ENCODE data around the gene SYNM.

SYNM gene

GRCh38 chr15:99125061-99125891, 20.4 kb downstream of the SYNM start:
- DNase-seq, result no peak

- no peak for DNase-seq
These were observed 21.3 kb downstream of the SYNM start for GRCh38 chr15:99126131-99126588.

GRCh38 chr15:99126930-99127329, 22.1 kb downstream of the SYNM start:
- no peak for DNase-seq

- DNase-seq, result no peak
These were observed 22.9 kb downstream of the SYNM start for GRCh38 chr15:99127773-99128172.

DNA sequence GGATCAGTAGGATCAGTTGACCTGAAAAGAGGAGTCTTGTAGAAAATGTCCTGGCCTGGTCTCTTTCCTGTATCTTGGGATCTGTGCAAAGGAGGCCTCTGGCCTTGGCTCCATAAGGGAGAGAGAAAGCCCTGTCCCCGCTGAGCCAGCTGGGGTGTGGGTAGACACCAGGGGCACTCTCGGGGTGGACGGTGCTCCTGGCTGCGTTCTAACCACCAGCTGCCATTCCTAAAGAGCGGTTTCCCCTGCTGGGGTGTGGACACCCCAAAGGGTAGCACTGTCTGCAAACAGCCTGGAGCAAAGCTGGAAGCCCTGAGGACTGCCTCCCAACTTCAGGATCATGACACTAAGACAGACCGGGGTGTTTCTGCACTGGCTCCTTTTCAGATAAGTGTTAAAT, 23.5 kb downstream of the SYNM start:
- no peak for DNase-seq

DNA sequence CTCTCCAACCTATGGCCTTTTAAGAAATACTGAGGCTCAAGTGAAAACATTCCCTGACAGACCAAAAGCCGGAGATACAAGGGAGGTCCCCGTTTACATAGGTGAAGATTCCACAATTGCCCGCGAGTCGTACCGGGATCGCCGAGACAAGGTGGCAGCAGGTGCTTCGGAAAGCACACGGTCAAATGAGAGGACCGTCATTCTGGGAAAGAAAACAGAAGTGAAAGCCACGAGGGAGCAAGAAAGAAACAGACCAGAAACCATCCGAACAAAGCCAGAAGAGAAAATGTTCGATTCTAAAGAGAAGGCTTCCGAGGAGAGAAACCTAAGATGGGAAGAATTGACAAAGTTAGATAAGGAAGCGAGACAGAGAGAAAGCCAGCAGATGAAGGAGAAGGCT, 24.8 kb downstream of the SYNM start:
- DNase-seq, result no peak

DNA sequence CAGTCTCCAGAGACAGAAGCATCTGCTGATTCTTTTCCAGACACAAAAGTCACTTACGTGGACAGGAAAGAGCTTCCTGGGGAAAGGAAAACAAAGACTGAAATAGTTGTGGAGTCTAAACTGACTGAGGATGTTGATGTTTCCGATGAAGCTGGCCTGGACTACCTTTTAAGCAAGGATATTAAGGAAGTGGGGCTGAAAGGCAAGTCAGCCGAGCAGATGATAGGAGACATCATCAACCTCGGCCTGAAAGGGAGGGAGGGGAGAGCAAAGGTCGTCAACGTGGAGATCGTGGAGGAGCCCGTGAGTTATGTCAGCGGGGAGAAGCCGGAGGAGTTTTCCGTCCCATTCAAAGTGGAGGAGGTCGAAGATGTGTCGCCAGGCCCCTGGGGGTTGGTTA, 25.4 kb downstream of the SYNM start:
- DNase-seq, result no peak

DNA sequence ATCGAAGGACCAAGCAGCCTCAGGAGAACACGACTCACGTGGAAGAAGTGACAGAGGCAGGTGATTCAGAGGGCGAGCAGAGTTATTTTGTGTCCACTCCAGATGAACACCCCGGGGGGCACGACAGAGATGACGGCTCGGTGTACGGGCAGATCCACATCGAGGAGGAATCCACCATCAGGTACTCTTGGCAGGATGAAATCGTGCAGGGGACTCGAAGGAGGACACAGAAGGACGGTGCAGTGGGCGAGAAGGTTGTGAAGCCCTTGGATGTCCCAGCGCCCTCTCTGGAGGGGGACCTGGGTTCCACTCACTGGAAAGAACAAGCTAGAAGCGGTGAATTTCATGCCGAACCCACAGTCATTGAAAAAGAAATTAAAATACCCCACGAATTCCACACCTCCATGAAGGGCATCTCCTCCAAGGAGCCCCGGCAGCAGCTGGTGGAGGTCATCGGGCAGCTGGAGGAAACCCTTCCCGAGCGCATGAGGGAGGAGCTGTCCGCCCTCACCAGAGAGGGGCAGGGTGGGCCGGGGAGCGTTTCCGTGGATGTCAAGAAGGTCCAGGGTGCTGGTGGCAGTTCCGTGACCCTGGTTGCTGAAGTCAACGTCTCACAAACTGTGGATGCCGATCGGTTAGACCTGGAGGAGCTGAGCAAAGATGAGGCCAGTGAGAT, 26.0 kb downstream of the SYNM start:
- no peak for DNase-seq

DNA sequence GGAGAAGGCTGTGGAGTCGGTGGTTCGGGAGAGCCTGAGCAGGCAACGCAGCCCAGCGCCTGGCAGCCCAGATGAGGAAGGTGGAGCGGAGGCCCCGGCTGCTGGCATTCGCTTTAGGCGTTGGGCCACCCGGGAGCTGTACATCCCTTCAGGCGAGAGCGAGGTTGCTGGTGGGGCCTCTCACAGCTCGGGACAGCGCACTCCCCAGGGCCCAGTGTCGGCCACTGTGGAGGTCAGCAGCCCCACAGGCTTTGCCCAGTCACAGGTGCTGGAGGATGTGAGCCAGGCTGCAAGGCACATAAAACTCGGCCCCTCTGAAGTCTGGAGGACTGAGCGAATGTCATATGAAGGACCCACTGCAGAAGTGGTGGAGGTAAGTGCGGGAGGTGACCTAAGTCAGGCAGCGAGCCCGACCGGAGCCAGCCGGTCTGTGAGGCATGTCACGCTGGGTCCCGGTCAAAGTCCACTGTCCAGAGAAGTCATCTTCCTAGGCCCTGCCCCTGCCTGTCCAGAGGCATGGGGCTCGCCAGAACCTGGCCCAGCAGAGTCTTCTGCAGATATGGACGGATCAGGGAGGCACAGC, 26.7 kb downstream of the SYNM start:
- DNase-seq, result no peak

DNA sequence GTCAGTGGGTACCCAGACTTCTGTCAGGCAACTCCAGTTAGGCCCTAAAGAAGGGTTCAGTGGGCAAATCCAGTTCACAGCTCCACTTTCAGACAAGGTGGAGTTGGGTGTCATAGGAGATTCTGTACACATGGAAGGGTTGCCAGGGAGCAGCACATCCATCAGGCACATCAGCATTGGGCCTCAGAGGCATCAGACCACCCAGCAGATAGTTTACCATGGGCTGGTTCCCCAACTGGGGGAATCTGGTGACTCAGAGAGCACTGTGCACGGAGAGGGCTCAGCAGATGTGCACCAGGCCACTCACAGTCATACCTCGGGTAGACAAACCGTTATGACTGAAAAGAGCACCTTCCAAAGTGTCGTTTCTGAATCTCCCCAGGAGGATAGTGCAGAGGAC, 27.2 kb downstream of the SYNM start:
- DNase-seq, result no peak

DNA sequence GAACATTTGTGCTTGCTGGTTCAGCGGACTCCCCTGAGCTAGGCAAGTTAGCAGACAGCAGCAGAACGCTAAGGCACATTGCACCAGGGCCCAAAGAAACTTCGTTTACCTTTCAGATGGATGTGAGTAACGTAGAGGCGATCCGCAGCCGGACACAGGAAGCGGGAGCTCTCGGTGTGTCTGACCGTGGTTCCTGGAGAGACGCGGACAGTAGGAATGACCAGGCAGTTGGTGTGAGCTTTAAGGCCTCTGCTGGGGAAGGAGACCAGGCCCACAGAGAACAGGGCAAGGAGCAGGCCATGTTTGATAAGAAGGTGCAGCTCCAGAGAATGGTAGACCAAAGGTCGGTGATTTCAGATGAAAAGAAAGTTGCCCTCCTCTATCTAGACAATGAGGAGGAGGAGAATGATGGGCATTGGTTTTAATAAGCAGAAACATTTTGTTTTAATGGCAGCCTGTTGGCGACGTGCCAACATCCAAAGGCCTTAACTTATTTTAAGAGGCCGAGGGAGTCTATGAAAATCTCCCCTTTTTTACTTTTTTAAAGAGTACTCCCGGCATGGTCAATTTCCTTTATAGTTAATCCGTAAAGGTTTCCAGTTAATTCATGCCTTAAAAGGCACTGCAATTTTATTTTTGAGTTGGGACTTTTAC, 27.9 kb downstream of the SYNM start:
- DNase-seq, result no peak

- DNase-seq, result no peak
These were observed 29.5 kb downstream of the SYNM start for GRCh38 chr15:99134317-99134821.

DNA sequence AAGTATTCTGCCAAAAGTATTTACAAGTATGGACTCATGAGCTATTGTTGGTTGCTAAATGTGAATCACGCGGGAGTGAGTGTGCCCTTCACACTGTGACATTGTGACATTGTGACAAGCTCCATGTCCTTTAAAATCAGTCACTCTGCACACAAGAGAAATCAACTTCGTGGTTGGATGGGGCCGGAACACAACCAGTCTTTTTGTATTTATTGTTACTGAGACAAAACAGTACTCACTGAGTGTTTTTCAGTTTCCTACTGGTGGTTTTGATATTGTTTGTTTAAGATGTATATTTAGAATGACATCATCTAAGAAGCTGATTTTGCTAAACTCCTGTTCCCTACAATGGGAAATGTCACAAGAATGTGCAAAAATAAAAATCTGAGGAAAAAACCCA, 30.3 kb downstream of the SYNM start:
- DNase-seq, result no peak

DNA sequence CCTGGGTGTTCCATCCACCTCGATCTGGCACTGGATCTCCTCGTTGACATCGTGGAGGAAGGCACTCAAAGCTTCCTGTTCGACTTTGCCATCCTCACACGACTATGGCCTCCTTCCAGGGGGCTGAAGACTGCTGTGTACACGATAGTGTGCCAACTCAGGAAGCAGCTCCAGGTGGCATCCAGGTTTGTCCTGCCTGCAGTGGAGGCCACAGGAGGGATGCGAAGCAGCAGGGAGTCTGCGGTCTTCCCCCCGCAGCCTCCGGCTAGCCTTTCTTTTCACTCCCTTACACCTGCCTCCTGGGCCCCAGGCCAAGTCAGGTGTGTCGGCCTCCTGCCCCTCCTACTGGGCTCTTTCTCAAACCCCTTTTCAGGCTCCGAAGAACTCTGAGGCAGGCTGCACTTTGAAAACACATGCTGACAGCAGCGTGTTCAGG, 32.2 kb downstream of the SYNM start:
- DNase-seq, result no peak

- no peak for DNase-seq
These were observed 33.0 kb downstream of the SYNM start for GRCh38 chr15:99137877-99138276.

DNA sequence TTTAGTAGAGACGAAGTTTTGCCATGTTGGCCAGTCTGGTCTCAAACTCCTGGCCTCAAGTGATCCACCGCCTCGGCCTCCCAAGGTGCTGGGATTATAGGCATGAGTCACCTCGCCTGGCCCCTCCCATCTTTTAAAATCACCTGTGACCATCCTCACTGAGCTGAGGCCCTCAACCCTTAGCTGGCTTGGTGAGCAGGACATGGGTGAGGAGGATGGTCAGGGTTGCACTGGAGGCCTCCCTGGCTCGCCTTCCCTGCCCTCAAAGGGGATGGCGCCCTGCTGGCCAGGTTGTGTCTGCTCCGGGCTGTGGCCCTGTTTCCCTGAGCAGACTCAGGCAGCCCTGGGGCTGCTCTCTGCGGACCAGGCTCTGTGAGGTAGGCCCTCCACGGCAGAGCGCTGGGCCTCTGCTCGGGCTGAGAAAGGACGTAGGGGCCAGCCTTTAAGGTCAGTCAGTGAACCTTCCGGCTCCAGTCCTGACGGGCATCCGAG, 33.7 kb downstream of the SYNM start:
- no peak for DNase-seq

DNA sequence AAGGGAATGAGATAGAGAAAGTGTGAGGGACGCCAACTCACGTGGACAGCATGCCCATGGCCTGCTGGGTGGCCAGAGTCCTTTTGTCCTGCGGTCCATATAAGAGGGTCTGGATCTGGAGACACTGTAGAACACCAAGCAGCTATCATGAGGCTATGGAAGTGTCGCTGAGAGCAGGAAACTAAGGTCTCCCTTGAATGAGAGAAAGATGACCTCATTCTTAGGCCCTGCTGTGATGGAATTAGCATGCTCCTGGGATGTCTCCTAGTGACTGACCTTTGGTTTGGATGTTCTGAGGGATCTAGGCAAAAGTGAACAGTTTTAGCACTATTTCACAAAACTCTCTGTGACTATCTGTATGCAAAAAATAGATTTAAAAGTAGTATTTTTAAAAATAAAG, 34.4 kb downstream of the SYNM start:
- DNase-seq, result no peak

DNA sequence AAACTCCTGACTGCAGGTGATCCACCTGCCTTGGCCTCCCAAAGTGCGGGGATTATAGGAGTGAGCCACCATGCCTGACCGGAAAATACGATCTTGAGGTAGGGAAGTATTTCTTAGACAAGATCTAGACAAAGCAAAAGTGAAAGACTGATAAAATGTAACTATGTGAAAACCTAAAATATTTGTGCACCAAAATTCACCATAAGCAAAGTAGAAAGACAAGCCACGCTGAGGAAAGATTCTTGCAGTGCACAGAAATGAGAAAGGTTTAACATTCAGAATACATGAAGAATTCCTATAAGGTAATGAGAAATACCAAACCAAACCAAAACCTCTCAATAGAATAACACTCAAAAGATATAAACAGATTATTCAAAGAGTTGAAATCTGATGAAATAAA, 35.7 kb downstream of the SYNM start:
- DNase-seq, result no peak

DNA sequence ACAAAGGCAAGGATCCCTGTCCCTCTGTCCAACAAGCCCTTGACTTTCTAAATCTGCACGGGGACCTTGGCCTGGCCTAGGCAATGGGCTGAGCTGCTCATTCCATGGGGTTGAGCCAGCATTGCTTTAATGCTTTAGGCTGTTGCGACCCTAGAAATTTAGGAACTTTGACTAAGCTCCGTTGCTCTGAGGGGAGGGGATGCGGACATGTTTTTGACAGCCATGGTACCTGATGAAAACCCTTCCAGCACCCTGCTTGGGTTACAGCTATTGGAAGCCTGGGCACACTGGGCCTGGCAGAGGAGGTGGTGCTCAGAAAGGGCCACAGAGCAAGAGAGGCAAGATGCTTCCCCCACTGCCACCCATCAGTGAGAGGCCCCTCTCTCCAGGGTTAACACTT, 37.1 kb downstream of the SYNM start:
- DNase-seq, result no peak

- no peak for DNase-seq
These were observed 37.7 kb downstream of the SYNM start for GRCh38 chr15:99142562-99142961.

- DNase-seq, result no peak
These were observed 38.4 kb downstream of the SYNM start for GRCh38 chr15:99143242-99143641.

DNA sequence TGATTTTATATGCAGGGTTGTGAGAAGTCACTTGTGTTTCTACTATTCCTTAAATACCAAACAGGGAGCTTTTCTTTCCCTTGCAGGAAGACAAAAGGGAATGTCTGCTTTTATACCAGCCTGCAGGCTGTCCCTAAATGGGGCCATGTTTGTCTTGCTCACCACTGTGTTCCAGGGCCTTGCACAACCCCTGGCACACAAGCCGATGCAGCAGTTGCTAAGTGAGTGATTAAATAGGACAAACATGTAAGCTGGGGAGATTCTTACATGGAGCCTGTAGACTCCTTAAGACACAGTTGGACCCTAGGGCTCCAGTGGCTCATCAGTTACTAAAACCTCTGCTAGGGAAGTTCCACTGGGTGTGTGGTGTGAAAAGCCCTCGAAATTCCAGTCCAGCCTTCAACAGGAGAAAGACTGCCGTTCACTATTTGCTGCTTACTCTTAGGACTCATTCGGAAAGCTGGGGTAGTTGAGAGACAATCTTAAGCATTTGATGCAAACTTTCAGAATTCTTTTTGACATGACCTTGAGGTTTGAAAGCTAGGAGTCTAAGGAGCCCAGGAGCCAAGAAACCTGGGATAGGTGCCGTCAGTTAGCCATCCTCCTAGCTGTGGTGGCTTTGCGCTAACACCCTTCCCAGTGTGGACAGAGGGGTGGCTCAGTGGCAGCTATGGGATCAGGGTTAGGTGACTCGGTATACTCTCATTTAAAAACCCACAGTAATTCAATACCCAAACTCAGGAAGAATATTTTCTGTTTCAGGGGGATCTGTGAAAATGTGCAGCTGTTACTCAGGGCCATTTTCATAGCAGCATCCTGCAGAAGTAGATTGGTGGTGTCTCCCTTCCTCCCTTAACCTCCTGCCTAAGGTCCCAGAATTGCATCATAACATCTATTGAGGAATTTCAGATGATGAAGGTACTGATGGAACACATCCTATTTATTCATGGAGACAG, 39.1 kb downstream of the SYNM start:
- no peak for DNase-seq

Measured in suppressor macrophage treated with lipopolysaccharide for 1 hour (primary cell).